Choroid plexus epithelial cell (primary cell): ENCODE results near the gene RIN3.
A peak's percentile ranks its signal among the peaks of the same experiment; 100 is the strongest.

ENCODE experiments used
- DNase-seq: peaks from one replicate; pipeline ENCODE4 v3.0.0-alpha.2; 2010; ENCODE audit warnings: low read depth
- H3K4me3 ChIP-seq: 2 replicates; pipeline ENCODE4 v1.5.1; 2011; ENCODE audit warnings: low read depth, mild to moderate bottlenecking, control low read depth, low read length, moderate library complexity
- CTCF ChIP-seq: conservative IDR thresholded peaks from 2 replicates; pipeline ENCODE4 v1.5.1; 2011; ENCODE audit warnings: low read depth, mild to moderate bottlenecking, control low read depth, inconsistent platforms, low read length, moderate library complexity

Gene RIN3

GRCh38 chr14:92539875-92540274 lies 26.3 kb downstream of the RIN3 start:
- peak; percentile 78 for DNase-seq
- TF ChIP-seq CTCF = no peak
- H3K4me3 ChIP-seq = no peak overlapping the region

- peak; percentile 99 for DNase-seq
- no peak for TF ChIP-seq CTCF
- H3K4me3 ChIP-seq = no peak overlapping the region
Measured at GRCh38 chr14:92540472-92541048, 27.0 kb downstream of the RIN3 start.

GRCh38 chr14:92542766-92543554 lies 29.4 kb downstream of the RIN3 start:
- no peak for TF ChIP-seq CTCF
- DNase-seq = no peak
- no peak overlapping the region for H3K4me3 ChIP-seq

GRCh38 chr14:92544051-92544720 lies 30.6 kb downstream of the RIN3 start:
- DNase-seq = no peak
- no peak for TF ChIP-seq CTCF
- no peak overlapping the region for H3K4me3 ChIP-seq

GRCh38 chr14:92546347-92547053 lies 32.9 kb downstream of the RIN3 start:
- DNase-seq = no peak
- no peak overlapping the region for H3K4me3 ChIP-seq
- no peak for TF ChIP-seq CTCF

- no peak for DNase-seq
- no peak for TF ChIP-seq CTCF
- H3K4me3 ChIP-seq = no peak overlapping the region
Measured at GRCh38 chr14:92549105-92549858, 35.7 kb downstream of the RIN3 start.
